T-helper 2 cell (primary cell): Measurements from ENCODE around the gene RHOF.

Experiments used
- DNase-seq, 5 experiments: peaks; one replicate each; pipeline versions ENCODE4 v3.0.0 to v3.0.0-alpha.2; 2012 to 2022

Gene RHOF

DNA sequence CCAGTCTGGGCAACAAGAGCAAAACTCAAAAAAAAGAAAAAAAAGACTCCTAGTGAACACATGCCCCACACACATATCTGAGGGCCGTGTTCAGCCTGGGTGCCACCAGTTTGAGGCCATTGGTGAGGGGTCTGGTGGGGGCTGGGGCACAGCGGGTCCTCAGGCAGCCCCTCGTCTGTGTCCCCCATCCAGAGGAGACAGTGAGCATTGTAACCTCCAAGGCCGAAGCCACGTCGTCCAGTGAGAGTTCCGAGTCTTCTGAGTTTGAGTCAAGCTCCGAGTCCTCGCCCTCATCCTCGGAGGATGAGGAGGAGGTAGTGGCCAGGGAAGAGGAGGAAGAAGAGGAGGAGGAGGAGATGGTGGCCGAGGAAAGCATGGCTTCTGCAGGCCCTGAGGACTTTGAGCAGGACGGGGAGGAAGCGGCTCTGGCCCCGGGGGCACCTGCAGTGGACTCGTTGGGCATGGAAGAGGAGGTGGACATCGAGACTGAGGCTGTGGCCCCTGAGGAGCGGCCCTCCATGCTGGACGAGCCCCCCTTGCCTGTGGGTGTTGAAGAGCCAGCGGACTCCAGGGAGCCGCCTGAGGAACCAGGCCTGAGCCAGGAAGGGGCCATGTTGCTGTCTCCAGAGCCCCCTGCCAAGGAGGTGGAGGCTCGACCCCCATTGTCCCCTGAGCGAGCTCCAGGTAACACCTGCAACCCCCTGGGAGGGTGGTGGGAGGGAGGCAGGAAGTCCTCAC lies 25.9 kb upstream of the RHOF start:
- DNase-seq = no peak

DNA sequence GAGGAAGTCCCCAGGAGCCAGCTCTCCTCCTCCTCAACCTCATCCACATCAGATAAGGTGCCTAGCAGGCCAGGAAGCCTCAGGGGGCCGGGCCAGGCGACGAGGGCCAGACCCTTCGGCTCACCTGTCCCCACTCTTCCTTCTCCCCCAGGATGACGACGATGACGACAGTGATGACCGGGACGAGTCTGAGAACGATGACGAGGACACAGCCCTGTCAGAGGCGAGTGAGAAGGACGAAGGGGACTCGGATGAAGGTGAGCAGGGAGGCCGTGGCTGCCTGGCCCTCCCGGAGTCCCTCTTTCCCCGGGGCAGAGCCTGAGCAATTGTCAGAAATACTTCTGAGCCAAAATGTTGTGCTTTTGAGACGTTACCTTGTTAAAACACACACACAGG lies 24.2 kb upstream of the RHOF start:
- DNase-seq = no peak

DNA sequence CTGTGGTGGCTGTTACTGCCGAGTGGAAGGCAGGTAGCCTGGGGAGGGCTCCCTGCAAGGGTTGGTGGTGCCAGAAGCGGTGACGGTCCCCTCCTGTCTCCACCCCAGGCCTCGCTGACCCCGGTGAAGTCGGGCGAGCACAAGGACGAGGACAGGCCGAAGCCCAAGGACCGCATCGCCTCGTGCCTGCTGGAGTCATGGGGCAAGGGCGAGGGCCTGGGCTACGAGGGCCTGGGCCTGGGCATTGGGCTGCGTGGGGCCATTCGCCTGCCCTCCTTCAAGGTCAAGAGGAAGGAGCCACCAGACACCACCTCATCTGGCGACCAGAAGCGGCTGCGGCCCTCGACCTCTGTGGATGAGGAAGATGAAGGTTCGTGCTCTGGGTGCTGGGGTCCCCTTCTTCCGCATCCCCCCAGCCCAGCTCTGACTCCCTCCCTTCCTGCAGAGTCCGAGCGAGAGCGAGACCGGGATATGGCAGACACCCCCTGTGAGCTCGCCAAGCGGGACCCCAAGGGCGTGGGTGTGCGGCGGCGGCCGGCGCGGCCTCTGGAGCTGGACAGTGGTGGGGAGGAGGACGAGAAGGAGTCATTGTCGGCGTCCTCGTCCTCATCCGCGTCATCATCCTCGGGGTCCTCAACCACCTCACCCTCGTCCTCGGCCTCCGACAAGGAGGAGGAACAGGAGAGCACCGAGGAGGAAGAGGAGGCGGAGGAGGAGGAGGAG lies 23.6 kb upstream of the RHOF start:
- DNase-seq = no peak

DNA sequence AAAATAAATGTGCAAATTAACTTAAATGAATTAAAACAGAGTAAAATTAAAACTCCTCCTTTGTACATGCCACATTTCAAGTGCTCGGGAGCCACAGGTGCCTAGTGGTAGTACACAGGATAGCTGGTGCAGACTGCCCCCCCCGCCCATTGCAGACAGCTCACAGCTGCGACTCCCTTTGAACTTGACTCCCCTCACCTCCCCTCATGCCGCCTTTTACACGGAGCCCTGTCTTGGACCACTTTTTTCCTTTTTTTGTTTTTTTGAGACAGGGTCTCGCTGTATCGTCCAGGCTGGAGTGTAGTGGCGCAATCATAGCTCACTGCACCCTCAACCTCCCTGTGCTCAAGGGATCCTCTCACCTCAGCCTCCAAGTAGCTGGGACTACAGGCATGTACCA lies 21.8 kb upstream of the RHOF start:
- no peak for DNase-seq

DNA sequence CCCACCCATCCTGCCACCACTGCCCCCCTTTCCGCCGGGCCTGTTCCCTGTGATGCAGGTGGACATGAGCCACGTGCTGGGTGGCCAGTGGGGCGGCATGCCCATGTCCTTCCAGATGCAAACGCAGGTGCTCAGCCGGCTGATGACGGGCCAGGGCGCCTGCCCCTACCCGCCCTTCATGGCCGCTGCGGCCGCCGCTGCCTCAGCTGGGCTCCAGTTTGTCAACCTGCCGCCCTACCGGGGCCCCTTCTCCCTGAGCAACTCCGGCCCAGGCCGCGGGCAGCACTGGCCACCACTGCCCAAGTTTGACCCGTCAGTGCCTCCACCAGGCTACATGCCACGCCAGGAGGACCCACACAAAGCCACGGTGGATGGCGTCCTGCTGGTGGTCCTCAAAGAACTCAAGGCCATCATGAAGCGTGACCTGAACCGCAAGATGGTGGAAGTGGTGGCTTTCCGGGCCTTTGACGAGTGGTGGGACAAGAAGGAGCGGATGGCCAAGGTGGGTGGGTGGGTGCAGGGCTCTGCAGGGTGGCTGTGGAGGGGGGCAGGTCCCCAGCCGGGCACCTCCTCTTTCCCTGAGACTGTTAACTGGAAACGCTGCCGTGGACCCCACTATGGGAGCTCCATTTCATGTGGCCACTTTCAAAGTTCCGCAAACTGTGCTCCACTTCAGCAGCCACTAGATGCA lies 21.1 kb upstream of the RHOF start:
- no peak for DNase-seq

DNA sequence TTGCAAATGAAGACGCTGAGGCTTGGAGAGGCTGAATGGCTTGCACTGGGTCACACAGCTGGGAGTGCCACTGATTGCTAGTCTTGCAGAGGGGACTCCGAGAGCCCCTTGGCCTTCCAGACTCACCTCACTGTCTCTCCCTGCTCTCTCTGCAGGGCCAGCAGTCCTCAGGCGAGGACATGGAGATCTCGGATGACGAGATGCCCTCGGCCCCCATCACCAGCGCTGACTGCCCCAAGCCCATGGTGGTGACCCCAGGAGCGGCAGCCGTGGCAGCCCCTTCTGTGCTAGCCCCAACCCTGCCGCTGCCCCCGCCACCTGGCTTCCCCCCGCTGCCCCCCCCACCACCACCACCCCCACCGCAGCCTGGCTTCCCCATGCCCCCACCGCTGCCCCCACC lies 20.5 kb upstream of the RHOF start:
- no peak for DNase-seq

DNA sequence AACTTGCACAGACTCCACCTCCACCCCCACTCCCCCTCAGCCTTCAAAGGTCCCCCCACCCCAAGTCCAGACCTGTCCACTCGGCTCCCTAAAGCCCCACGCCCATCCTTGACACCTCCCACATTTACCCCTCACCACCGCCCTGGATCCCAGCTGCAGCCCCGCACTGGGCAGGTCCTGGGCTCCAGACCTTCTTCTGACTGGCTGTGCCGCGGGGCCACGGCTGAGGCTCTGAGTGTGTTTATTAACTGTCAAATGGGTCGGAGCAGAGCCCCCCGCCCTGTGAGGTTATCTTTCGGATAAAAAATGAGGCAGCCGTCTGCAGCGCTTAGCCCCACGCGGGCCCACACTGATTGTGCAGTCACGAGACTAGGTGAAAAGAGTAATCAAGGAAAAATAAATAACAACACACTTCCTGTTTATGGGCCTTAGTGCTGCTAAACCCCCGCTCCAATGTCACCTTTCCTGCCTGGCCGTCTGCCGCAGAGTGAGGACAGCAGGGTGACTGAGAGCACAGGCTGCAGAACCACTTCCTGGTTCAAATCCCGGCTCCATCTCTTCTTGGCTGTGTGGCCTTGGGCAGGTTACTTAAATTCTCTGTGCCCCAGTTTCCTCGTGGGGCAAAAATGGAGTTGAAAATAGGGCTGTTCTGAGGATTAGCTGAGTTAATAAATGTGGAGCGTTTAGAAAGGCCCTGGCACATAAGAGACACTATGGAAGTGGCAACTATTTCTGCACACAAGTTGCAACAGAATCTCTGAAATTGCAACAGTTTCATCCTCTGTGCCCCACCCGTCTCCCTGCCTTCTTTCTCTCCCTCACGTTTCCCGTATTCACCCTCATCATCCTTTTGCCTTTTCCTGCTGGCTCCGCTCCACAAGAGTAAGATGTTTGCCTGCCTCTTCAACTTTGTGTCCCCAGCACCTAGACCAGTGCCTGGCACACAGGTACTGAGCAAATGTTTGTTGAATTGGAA lies 19.7 kb upstream of the RHOF start:
- peak in 1 of 5 experiments; percentile 57 for DNase-seq

DNA sequence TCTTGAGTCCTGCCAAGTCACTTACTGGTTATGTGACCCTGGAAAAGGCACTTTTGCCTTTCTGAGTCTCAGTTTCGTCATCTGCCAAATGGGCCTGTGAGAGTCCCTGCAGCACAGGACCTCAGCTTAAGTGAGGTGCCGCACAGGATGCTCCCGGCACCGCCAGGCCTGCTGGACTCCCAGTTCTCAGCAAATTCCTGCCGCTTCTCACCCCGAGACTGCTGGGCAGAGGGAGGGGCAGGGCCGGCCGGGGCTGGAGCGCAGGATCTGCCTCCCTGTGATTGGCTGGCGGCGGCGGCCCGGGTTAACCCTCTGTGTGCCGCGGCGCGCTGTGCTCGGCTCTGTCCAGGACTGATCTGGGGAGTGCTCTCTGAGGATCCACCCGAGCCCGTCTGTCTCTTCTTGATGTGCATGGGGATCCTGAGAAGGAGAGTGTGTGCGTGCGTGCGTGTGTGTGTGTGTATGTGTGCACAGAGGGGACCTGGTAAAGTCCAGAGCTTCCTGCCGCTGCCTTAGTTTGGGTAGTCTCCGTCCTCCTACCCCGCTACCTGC lies 18.9 kb upstream of the RHOF start:
- peak in 2 of 5 experiments; percentile 26 to 63 for DNase-seq

DNA sequence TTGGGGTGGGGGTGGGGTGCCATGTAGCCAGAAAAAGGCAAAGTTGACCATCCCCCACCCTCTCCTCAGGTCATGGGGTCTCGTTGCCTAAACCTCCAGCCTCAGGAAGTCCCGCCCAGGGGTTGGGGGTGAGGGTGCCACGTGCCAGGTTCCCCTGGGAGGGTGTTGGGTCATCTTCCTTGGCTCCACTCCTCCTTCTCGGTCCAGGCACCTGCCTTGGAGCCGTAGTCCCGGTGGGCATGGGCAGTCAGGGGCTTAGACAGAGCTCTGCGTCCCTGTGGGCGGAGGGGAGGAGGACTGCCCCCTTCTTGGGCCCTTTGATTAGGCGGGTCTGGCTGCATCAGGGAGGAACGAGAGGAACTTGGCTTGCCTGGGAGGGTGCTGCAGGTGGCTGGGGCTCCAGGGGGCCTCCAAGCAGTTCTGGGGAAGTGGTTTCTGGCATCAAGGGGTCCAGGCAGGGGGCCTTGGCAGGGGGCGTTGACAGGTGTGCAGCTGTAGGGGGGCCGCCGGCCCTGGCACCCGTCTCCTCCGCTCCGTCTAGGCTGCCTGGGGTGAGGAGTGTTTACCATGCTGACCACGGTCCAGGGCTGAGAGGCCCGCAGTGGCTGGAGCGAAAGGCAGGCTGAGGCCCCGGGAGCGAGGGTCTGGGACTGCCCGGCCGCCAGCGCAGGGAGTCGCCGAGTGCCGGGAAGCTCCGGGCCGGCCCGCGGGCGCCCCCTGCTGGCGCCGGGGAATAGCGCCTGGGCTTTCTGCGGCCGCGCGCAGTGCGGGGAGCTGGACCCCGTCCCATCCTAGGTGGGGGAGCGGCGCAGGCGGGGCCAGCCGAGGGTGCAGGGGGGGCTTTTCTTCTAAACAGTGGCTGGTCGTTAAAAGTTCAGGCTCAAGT lies 18.2 kb upstream of the RHOF start:
- peak; percentile 52 to 64 (median 62) for DNase-seq

DNA sequence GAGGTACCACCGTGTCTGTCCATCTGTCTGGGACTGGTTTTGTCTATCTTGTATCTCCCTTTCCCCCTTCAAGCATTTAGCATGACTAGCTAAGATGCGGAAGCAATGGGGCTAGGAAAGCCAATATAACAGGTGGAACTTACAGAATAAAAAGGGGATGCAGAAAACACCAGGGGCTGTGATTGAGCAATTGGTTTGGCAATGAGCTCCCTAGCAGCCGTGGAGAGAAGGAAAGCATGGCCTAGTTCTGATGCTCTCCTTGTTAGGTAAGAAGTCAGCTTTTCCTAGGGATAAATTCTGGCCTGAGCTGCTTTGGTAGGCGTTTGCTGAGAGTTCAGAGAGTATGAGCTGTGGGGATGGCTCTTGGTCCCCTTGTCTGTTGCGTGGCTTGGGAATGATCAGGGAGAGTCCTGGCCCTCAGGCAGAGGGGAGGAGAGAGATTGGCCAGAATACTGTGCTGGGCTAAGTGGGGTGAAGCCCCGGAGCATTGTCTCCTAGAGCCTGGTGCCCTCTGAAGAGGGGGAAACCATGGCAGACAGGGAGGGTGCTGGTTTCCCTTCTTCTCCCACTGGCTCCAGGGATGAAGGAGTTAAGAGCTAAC lies 17.4 kb upstream of the RHOF start:
- DNase-seq = no peak

DNA sequence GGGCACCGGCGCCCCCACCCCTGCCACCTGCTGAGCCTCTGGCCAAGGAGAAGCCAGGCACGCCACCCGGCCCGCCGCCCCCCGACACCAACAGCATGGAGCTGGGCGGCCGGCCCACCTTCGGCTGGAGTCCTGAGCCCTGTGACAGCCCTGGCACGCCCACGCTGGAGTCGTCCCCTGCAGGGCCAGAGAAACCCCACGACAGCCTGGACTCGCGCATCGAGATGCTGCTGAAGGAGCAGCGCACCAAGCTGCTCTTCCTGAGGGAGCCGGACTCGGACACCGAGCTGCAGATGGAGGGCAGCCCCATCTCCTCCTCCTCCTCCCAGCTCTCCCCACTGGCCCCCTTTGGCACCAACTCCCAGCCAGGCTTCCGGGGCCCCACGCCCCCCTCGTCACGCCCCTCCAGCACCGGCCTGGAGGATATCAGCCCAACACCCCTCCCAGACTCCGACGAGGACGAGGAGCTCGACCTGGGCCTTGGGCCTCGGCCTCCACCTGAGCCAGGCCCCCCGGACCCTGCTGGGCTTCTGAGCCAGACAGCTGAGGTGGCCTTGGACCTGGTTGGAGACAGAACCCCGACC lies 16.8 kb upstream of the RHOF start:
- DNase-seq = no peak

DNA sequence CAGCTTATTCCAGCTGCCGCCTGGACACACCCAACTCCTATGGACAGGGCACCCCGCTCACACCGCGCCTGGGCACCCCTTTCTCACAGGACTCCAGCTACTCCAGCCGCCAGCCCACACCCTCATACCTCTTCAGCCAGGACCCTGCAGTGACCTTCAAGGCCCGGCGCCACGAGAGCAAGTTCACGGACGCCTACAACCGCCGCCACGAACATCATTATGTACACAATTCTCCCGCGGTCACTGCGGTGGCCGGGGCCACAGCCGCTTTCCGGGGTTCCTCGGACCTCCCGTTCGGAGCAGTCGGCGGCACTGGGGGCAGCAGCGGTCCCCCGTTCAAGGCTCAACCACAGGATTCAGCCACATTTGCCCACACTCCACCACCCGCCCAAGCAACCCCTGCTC lies 16.2 kb upstream of the RHOF start:
- no peak for DNase-seq

DNA sequence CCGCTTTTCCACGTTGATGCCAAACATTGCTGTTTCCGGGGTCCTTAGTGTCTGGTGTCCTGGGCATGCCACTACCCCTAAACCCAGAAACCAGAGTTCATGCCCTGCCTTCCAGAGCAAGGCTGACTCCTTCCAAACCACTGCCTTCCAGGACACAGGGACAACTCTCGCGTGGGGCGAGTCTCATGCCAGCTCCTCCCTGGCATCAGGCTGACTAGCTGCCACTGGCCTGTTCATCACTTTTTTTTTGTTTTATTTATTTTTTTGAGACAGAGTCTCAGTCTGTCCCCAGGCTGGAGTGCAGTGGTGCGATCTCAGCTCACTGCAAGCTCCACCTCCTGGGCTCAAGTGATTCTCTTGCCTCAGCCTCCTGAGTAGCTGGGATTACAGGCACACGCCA lies 15.1 kb upstream of the RHOF start:
- no peak for DNase-seq

DNA sequence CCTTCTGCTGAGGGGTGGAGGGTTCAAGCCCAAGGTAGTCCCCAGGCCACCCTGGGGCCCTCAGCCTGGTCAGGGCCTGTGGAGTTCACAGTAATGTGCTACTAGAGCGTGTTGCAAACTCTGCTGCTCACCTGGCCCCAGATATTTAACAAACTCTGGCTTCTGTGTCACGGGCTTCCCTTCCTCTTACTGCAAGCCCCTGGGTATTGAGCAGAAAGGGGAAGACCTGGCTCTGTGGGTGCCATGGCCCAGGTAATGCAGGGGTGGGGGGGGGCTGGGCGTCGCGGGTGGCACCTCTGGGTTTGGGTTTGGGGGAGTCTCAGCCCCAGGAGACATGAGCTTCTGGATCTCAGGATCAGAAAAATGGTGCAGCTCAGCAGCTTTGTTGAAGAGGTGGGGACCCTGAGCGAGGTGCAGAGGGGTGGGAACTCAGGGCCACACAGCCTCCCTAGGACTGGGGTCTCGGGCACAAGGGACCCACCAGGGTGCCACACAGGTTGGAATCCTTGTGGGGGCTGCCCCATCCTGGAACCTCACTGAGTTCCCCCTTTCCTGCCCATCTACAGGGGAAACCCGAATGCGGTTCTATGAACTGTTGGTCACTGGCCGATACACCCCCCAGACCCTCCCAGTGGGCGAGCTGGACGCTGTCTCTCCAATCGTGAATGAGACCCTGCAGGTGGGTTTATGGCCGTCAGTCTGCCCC lies 14.3 kb upstream of the RHOF start:
- DNase-seq = no peak

DNA sequence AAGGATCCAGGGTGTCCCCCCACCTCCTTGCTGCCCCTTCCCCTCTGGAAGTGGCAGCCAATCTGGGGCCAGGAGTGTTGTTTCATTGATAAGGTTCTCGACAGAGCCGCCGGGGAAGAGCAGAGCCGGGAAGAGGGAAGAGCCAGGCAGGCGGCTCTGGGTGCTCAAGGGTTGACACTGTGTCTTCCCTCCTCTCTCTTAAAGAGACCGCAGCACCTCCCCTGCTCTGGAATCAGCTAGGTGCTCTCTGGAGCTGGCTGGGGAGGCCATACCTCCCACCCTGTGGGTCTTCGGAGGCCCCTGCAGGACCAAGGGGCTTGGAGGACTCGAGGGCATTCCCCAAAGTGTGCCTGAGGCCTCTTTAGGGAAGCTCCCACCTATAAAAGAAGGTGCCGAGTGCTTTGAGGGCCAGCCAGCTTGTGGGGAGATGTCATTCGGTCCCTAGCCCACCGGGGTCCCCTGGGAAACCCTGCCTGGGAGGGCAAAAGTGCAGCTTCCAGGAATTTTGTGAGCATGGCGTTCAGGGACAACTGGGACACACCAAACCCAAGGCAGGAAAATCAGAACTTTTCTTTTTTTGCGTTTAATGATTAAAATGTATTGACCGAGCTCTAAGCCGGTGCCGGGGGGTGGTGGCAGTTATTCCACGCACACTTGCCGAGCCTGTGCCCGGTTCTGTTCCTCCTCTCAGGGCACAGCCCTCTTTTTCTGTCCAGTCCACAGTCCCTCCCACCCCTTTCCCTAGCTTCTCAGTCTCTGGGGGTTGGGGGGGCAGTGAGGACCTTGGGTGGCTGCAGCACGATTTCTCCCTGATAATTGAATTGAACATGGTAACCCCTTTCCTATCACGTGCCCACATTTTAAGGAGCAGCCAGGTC lies 13.3 kb upstream of the RHOF start:
- DNase-seq = no peak

DNA sequence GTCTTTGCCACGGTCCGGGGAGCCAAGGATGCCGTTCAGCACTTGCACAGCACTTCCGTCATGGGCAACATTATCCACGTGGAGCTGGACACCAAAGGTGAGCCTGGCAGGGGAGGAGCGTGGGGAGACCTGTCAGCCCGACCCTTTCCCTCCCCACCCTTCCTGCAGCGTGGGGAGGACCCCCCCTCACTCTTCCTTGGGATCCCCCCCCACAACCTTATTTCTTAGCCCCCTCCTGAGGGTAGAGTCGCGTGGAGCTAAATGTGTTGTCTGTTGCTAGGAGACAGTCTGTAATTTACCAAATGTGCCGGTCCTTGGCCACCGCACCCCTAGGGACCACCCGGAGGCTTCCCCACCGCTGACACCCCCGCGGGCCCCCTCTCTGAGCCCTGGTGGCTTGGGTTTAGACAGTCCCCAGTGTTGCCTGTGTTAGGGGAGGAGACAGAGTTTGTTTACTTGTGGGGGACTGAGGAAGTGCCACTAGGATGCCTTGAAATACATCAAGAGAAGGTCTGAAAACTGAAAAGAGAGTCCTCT lies 12.6 kb upstream of the RHOF start:
- DNase-seq = peak in 1 of 5 experiments; percentile 34

DNA sequence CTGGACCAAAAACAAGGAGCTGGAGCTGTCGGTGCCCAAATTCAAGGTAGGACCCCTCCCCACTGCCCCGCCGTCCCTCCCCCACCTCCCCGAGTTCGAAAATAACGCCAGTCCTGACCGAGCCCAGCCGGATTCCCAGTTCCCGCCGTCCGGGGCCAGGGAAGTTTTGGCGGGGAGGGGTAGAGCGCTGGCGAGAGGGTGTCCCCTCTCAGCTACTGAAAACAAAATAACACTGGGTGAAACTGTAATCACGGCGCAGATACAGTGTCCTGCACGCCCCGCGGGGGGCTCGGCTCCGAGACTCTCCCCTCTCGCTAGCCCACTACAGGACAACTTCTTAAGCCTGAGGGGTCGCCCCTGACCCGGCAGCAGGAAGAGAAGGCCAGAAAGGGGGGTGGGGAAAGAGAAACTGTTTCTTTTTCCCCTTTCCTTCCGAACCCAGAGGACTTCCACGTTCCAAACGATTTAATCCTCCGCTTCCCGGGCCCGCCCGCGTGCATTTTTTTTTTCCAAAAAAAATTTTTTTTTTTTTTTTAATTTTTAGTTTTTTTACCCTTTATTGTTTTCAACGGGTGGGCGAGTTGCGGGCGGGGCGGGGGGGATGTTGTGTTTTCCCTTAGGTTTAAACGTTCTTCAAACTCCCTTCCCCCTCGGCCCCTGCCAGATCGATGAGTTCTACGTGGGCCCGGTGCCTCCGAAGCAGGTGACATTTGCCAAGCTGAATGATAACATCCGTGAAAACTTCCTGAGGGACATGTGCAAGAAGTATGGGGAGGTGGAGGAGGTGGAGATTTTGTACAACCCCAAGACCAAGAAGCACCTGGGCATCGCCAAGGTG lies 11.9 kb upstream of the RHOF start:
- DNase-seq = peak in 1 of 5 experiments; percentile 37
